MM.1S (cell line): ENCODE measurements around the gene TMEM175.

Experiments
- DNase-seq: peaks from one replicate; pipeline ENCODE4 v3.0.0-alpha.2; 2015
- H2AFZ ChIP-seq: fragments of 300-600 bp; sonication (generic); 2 replicates; pipeline ENCODE4 v1.6.0; 2016; ENCODE audit warnings: antibody characterized with exemption, low read length
- H3F3A ChIP-seq: fragments of 300-600 bp; sonication (generic); 2 replicates; pipeline ENCODE4 v1.6.1; 2016; ENCODE audit warnings: mild to moderate bottlenecking, antibody characterized with exemption, low read length, moderate library complexity, mixed read lengths; ENCODE audit not compliant: insufficient read depth
- H3K27ac ChIP-seq: fragments of 300-600 bp; sonication (generic); 2 replicates; pipeline ENCODE4 v1.5.1; 2016; ENCODE audit warnings: mild to moderate bottlenecking, low read length
- H3K27me3 ChIP-seq: fragments of 300-600 bp; sonication (generic); replicated peaks from 2 replicates; pipeline ENCODE4 v1.6.0; 2016; ENCODE audit warnings: low read length; ENCODE audit not compliant: insufficient read depth
- H3K36me3 ChIP-seq: fragments of 300-600 bp; sonication (generic); replicated peaks from 2 replicates; pipeline ENCODE4 v1.6.1; 2016; ENCODE audit warnings: mild to moderate bottlenecking, low read length, mixed read lengths; ENCODE audit not compliant: insufficient read depth
- H3K4me1 ChIP-seq: fragments of 300-600 bp; sonication (generic); 2 replicates; pipeline ENCODE4 v1.6.1; 2016; ENCODE audit warnings: low read length, mixed read lengths
- H3K4me2 ChIP-seq: fragments of 300-600 bp; sonication (generic); 2 replicates; pipeline ENCODE4 v1.6.0; 2016; ENCODE audit warnings: low read depth, low read length
- H3K4me3 ChIP-seq: fragments of 300-600 bp; sonication (generic); 2 replicates; pipeline ENCODE4 v1.5.1; 2016; ENCODE audit warnings: low read length, mixed read lengths
- H3K79me2 ChIP-seq: fragments of 300-600 bp; sonication (generic); 2 replicates; pipeline ENCODE4 v1.6.1; 2016; ENCODE audit warnings: mixed run types, low read length, mixed read lengths
- H3K9ac ChIP-seq: fragments of 300-600 bp; sonication (generic); 2 replicates; pipeline ENCODE4 v1.6.1; 2016; ENCODE audit warnings: low read length, mixed read lengths
- H3K9me2 ChIP-seq: fragments of 300-600 bp; sonication (generic); replicated peaks from 2 replicates; pipeline ENCODE4 v1.6.1; 2016; ENCODE audit warnings: mild to moderate bottlenecking, low read length, mixed read lengths; ENCODE audit not compliant: insufficient read depth
- H3K9me3 ChIP-seq: fragments of 300-600 bp; sonication (generic); replicated peaks from 2 replicates; pipeline ENCODE4 v1.6.1; 2016; ENCODE audit warnings: mild to moderate bottlenecking, low read length, mixed read lengths; ENCODE audit not compliant: insufficient read depth
- H4K20me1 ChIP-seq: fragments of 300-600 bp; sonication (generic); 2 replicates; pipeline ENCODE4 v1.6.1; 2016; ENCODE audit warnings: mild to moderate bottlenecking, low read length, moderate library complexity, mixed read lengths; ENCODE audit not compliant: insufficient read depth
- EZH2 ChIP-seq: fragments of 300-600 bp; sonication (generic); optimal IDR thresholded peaks from 2 replicates; pipeline ENCODE3; 2017; ENCODE audit warnings: low read depth, mild to moderate bottlenecking, antibody characterized with exemption, low read length, mixed read lengths
- EZH2phosphoT487 ChIP-seq: fragments of 300-600 bp; sonication (generic); IDR thresholded peaks from 2 replicates; pipeline ENCODE4 v1.6.1; 2018; ENCODE audit warnings: antibody characterized with exemption, low read length
- TF ChIP-seq, protein P1 (sequence below): fragments of 300-600 bp; sonication (generic); IDR thresholded peaks from 2 replicates; pipeline ENCODE4 v1.5.1; 2016; ENCODE audit warnings: antibody characterized with exemption, low read length, mixed read lengths

TMEM175 gene

DNA sequence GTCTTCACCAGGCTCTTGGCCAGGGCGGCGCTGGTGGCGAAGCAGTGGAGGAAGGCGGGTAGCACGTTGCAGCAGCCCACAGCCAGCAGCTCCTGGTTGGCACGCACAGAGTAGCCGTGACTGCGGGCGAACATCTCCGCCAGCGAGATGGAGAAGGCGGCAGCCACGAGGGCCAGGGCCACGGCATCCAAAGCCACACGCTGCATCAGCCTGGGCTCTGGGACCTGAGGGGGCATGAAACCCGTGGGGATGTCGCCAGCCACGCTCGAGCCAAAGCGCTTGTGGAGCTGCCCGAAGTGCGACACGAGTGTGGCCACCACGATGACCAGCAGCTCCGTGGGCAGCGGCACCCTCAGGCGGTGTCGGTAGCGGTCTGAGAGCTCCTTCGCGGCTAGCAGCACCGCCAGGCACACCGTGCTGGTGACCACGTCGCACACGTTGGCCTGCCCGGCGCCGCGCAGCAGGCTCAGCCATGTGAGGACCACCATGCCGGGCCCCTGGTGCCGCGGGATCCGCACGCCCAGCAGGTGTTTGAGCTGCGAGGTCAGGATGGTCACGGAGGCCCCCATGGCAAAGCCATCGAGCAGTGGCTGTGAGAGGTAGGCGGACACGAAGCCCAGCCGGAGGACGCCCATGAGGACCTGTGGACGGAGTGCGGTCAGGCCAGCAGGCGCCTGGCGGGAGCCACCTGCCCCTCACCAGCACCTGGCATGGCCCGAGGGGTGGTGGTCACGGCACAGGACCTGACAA, 57.6 kb downstream of the TMEM175 start:
- Histone ChIP-seq H3F3A (no peaks in the 10 kb centered on the region), H3K4me1 (no peaks in the 10 kb centered on the region)
- TF ChIP-seq, protein P1, sequence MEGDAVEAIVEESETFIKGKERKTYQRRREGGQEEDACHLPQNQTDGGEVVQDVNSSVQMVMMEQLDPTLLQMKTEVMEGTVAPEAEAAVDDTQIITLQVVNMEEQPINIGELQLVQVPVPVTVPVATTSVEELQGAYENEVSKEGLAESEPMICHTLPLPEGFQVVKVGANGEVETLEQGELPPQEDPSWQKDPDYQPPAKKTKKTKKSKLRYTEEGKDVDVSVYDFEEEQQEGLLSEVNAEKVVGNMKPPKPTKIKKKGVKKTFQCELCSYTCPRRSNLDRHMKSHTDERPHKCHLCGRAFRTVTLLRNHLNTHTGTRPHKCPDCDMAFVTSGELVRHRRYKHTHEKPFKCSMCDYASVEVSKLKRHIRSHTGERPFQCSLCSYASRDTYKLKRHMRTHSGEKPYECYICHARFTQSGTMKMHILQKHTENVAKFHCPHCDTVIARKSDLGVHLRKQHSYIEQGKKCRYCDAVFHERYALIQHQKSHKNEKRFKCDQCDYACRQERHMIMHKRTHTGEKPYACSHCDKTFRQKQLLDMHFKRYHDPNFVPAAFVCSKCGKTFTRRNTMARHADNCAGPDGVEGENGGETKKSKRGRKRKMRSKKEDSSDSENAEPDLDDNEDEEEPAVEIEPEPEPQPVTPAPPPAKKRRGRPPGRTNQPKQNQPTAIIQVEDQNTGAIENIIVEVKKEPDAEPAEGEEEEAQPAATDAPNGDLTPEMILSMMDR = no peak
- no peak for TF ChIP-seq EZH2
- TF ChIP-seq EZH2phosphoT487 = no peak

GRCh38 chr4:990746-991367, 58.6 kb downstream of the TMEM175 start:
- Histone ChIP-seq H3F3A (no peaks in the 10 kb centered on the region), H3K4me1 (no peaks in the 10 kb centered on the region), H4K20me1 (no peaks in the 10 kb centered on the region), H3K4me3 (no peak overlapping the region), H3K9me2 (no peaks in the 10 kb centered on the region), H3K4me2 (no peak overlapping the region), H3K79me2 (no peaks in the 10 kb centered on the region), H3K9me3 (no peaks in the 10 kb centered on the region), H3K27me3 (no peaks in the 10 kb centered on the region), H3K27ac (no peak overlapping the region), H3K36me3 (no peaks in the 10 kb centered on the region), H2AFZ (no peak overlapping the region), H3K9ac (no peak overlapping the region)
- no peak for DNase-seq
- TF ChIP-seq EZH2phosphoT487 (no peak), EZH2 (no peak)
- TF ChIP-seq, protein P1 = no peak

More for the DNA sequence above, 57.6 kb downstream of the TMEM175 start:
- Histone ChIP-seq H3K4me3 (no peak overlapping the region), H3K27ac (no peak overlapping the region), H3K9me2 (no peaks in the 10 kb centered on the region), H3K9me3 (no peaks in the 10 kb centered on the region), H3K79me2 (no peaks in the 10 kb centered on the region), H4K20me1 (no peaks in the 10 kb centered on the region), H2AFZ (no peak overlapping the region), H3K27me3 (no peaks in the 10 kb centered on the region), H3K36me3 (no peaks in the 10 kb centered on the region), H3K9ac (no peak overlapping the region), H3K4me2 (no peak overlapping the region)
- no peak for DNase-seq

GRCh38 chr4:991451-992296, 59.4 kb downstream of the TMEM175 start:
- Histone ChIP-seq H3K9me2 (no peaks in the 10 kb centered on the region), H3K79me2 (no peaks in the 10 kb centered on the region), H3K27me3 (no peaks in the 10 kb centered on the region), H4K20me1 (no peaks in the 10 kb centered on the region), H3K9me3 (no peaks in the 10 kb centered on the region), H3F3A (no peaks in the 10 kb centered on the region), H3K4me2 (no peak overlapping the region), H3K4me1 (no peaks in the 10 kb centered on the region), H2AFZ (no peak overlapping the region), H3K36me3 (no peaks in the 10 kb centered on the region), H3K4me3 (no peak overlapping the region), H3K9ac (no peak overlapping the region), H3K27ac (no peak overlapping the region)
- no peak for DNase-seq
- TF ChIP-seq EZH2phosphoT487 (no peak), EZH2 (no peak)
- TF ChIP-seq, protein P1 = no peak
